HG03108 (cell line): ENCODE measurements around the gene TEX55.
"Not testable (repeated sequence)": the region's sequence is repeated elsewhere in the genome, so short reads cannot be mapped to it uniquely, and the experiment has no call there.

ENCODE experiments used
- ATAC-seq: cut with Tn5 transposase; IDR thresholded peaks from one replicate; pipeline ENCODE4 v1.9.1; 2021; ENCODE audit warnings: moderate library complexity; ENCODE audit not compliant: unreplicated experiment

The TEX55 gene

GRCh38 chr3:119145500-119146167, at the start of gene TEX55:
Gene TEX55 (plus strand): TSS chr3:119146165. CDS start chr3:119146190, 25 bp downstream.
- no peak for ATAC-seq

DNA sequence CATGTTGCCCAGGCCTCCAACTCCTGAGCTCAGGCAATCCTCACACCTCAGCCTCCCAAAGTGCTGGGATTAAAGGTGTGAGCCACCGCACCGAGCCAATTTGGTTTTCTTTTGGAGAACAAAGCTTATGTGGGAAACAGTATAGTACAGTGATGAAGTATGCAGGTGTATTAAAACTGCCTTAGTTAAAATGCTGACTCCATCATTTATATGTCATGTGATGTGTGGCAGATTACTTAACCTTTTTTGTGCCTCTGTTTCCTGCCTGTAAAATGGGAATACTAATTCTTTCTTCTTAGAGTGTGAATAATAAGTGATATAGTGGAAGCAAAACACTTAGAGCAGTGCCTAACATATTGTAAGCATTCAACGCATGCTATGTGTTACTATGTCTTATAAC, 48.0 kb upstream of the TEX55 start:
- no peak for ATAC-seq

GRCh38 chr3:119098619-119099222, 47.2 kb upstream of the TEX55 start:
- ATAC-seq = no peak

DNA sequence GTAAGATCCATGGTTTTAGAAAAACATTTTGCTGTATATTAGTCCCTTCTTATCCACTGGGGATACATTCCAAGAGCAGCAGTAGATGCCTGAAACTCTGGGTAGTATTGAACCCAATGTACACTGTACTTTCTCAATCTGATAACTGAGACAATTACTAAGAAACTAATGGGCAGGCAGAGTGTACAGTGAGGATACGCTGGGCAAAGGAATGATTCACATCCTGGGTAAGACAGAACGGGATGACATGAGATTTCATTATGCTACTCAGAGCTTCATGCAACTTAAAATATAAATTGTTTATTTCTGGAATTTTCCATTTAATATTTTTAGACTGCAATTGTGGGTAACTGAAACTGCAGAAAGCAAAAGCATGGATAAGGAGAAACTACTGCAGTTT, 46.2 kb upstream of the TEX55 start:
- ATAC-seq = no peak

DNA sequence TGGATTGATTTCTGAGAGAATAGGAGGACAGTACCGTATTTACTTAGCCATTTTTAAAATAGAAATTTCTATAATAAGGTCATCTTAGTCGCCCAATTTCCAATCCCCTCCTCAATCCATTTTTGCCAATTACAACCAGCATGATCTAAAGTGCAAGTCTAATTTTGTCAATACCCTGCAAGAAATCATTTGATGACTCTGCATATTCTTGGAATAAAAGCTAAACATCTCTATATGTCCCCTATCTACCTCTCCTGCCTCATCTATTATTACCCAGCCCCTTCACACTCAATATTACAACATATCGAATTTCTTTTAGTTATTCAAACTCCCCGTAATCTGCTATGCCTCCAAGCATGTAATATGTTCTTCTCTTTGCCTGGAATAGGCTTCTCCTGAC, 41.9 kb upstream of the TEX55 start:
- no peak for ATAC-seq

DNA sequence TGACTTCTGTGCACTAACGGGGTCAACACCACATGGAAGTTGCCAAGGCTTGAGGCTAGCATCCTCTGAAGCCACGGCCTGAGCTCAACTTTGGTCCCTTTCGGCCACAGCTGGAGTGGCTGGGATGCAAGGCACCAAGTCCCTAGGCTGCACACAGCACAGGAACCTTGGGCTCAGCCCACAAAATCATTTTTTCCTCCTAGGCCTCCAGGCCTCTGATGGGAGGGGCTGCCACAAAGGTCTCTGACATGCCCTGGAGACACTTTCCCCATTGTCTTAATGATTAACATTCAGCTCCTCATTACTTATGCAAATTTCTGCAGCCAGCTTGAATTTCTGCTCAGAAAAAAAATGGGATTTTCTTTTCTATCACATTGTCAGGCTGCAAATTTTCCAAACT, 27.6 kb upstream of the TEX55 start:
- not testable (repeated sequence) for ATAC-seq

DNA sequence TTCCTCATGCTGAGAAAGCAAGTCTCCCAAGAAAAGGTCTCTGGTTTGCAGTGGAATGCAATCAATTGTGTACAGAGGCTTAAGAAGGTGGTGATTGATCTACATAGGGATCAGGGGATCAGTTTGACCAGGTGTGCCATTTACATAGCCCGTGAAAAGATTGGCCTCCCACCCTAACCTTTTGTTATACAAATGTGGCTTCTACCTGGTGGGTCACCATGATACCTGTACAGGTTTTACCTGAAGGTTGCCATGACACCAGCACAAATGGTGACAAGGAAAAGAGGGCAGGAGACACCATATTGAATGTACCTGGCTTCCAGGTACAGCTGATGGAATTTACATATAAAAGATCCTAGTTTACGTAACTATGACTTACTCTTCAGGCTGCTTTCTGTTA, 25.5 kb upstream of the TEX55 start:
- ATAC-seq = no peak

GRCh38 chr3:119122350-119122749, 23.6 kb upstream of the TEX55 start:
- no peak for ATAC-seq

DNA sequence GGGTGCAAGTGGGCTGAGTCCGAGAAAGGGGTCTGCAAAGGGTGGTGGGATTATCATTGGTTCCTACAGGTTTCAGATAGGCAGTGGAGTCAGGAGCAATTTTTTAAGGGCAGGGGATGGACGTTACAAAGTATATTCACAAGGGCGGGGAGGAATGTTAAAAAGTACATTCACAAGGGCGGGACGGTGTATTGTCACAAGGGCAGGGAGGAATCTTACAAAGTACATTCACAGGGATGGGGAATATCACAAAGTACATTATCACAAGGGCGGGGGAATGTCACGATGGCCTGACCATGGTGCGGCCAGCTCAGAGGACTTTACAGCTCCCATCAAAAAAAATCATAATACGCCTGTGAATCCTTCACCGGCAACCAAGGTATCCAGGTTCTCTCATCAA, 20.6 kb upstream of the TEX55 start:
- no peak for ATAC-seq

DNA sequence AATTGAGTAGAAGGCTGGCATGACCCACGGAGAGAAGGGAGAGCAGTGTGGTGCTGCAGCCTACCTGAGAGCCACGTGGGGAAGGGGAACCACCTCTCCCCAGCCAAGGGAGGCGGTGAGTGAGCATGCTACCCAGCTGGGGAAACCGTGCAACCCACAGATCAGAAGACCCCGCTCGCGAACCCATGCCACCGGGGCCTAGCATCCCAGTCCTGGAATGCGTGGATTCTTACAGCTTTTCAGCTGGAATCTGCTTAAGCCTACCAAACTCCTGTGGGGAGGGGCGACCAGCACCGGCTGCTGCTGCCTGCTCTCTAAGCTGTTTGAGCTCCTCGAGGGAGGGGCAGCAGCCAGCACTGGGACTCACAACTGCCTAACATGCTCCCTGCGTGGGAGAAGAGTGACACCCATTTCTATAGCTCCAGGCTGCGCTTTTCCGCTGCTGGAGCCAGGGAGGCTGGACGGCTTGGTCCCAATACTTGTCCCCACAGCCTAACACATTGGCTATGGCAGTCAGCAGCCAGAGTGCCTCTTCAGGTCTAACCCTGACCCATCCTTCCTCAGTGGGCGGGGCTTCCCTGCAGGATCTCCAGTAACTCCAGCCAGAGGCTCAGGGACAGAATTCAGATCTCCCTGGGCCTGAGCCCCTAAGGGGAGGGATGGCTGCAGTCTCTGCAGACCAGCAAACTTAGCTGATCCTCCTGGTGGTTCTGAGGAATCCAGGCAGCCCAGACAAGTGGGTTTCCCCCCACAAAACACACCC, 20.0 kb upstream of the TEX55 start:
- no peak for ATAC-seq

GRCh38 chr3:119130291-119130690, 15.7 kb upstream of the TEX55 start:
- ATAC-seq = not testable (repeated sequence)

DNA sequence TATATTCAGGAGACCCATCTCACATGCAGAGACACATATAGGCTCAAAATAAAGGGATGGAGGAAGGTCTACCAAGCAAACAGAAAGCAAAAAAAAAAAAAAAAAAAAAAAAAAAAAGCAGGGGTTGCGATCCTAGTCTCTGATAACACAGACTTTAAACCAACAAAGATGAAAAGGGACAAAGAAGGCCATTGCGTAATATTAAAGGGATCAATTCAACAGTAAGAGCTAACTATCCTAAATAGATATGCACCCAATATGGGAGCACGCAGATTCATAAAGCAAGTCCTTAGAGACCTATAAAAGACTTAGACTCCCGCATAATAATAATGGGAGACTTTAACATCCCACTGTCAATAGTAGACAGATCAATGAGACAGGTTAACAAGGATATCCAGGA, 13.7 kb upstream of the TEX55 start:
- not testable (repeated sequence) for ATAC-seq

- ATAC-seq = not testable (repeated sequence)
Measured at GRCh38 chr3:119139360-119139759, 6.6 kb upstream of the TEX55 start.

DNA sequence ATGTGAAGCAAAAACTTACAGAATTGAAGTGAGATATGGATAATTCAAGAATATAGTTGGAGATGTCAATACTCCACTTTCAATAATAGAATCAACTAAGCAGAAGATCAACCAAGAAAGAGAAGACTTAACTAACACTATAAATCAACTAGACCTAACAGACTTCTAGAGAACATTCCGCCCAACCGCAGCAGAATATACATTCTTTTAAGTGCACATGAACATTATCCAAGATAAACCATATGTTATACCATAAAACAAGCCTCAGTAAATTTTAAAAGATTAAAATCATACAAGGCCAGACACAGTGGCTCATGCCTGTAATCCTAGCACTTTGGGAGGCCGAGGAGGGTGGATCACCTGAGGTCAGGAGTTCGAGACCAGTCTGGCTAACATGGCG, 5.5 kb upstream of the TEX55 start:
- ATAC-seq = no peak

DNA sequence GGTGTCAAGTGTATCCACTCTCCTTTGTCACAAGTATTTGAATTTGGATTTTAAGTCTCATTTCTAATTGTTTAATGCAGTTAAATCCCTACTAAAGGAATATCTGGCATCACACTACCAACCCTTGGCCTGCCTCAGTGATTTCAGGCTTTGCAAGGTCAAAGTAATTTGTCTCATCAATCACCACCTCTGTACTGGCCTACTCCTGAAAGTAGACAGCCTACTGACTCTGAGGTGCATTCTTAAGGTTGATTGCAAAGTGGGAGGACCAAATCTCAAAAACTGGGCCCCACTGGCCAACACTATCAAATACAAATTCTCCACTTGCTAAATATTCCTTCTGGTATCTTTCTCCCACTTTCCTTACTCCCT, 851 bp upstream of the TEX55 start:
- ATAC-seq = no peak

- no peak for ATAC-seq
Measured at GRCh38 chr3:119146578-119147375, 812 bp downstream of the TEX55 start.

DNA sequence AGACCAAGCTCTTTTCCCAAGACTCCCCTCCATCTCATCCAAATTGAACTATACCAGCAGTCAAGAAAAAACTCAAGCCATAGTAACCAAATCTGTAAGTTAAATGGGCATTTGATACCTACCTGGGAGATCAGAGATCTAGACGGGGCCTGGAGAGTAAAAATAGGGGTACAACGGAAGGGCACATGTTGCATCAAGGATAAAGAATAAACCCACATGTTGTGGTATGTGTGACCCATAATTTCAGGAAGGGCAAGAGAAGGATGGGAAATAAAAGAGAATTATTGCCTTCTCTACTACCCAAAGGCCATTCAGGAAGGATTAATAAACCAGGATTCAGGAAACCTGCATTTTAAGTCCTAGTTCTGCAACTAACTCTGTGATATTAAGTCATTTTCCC, 1.5 kb downstream of the TEX55 start:
- ATAC-seq = no peak

- no peak for ATAC-seq
Measured at GRCh38 chr3:119148493-119149180, 2.7 kb downstream of the TEX55 start.

DNA sequence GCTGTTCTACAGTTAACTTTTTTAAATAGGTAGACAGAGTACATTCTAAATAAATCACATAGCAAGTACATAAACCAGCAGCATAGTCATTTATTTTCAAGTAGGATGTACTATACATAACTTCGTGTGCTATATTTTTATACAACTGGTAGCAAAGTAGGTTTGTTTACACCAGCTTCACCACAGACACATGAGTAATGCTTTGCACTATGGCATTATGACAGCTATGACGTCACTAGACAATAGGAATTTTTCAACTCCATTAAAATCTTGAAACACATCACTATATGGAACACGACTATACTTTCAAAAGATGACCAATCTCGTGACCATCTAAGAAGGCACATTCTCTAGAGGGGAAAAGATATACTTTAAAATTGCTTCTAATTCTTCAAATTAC, 3.5 kb downstream of the TEX55 start:
- no peak for ATAC-seq

DNA sequence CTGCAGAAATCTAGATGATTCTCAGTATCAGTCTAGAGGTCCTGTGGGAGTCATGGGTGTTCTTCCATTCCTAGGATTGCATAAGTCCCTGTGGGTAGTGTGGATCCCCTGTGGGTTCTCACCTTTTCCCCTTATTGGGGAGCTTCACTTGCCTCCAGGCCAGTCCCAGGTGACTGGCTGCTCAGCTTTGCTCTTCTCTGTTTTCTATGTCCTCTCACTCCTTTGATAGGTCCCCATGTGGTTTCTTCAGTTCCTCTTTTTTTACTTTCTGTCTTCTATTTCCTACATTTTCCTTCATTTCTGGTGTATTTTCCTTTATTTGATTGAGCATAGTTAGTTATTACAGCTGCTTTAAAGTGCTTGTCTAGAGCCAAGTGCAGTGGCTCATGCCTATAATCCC, 10.9 kb downstream of the TEX55 start:
- ATAC-seq = no peak

- ATAC-seq = no peak
Measured at GRCh38 chr3:119157971-119158370, 12.0 kb downstream of the TEX55 start.
